PFSK-1 (cell line): Measurements from ENCODE around the gene VAV2.

Experiments used
- FOXP2 ChIP-seq: optimal IDR thresholded peaks from 2 replicates; pipeline ENCODE3; 2011; ENCODE audit warnings: borderline replicate concordance, control low read depth, inconsistent platforms; ENCODE audit not compliant: insufficient read depth; ENCODE audit errors: extremely low read length, extremely low read depth
- POLR2AphosphoS5 ChIP-seq: IDR thresholded peaks from 2 replicates; pipeline ENCODE4 v1.6.1; 2012; ENCODE audit warnings: low read depth, mild to moderate bottlenecking, control low read depth, low read length, moderate library complexity
- SIN3A ChIP-seq: IDR thresholded peaks from 2 replicates; pipeline ENCODE4 v1.6.1; 2012; ENCODE audit warnings: mild to moderate bottlenecking, low read length, moderate library complexity, borderline replicate concordance; ENCODE audit not compliant: insufficient read depth
- TAF1 ChIP-seq: IDR thresholded peaks from 2 replicates; pipeline ENCODE4 v1.6.1; 2012; ENCODE audit warnings: low read length, control low read depth, borderline replicate concordance; ENCODE audit not compliant: insufficient read depth
- TF ChIP-seq, protein P1 (sequence below), 2 experiments: IDR thresholded peaks; 2 replicates each; pipeline versions ENCODE4 v1.6.1 to v1.8.0; 2011 to 2012; ENCODE audit warnings: low read depth in 2 of 2, low read length in 2 of 2, control low read depth in 1 of 2, inconsistent platforms in 1 of 2, mild to moderate bottlenecking in 1 of 2, moderate library complexity in 1 of 2; ENCODE audit not compliant: insufficient read depth in 1 of 2

DNA sequence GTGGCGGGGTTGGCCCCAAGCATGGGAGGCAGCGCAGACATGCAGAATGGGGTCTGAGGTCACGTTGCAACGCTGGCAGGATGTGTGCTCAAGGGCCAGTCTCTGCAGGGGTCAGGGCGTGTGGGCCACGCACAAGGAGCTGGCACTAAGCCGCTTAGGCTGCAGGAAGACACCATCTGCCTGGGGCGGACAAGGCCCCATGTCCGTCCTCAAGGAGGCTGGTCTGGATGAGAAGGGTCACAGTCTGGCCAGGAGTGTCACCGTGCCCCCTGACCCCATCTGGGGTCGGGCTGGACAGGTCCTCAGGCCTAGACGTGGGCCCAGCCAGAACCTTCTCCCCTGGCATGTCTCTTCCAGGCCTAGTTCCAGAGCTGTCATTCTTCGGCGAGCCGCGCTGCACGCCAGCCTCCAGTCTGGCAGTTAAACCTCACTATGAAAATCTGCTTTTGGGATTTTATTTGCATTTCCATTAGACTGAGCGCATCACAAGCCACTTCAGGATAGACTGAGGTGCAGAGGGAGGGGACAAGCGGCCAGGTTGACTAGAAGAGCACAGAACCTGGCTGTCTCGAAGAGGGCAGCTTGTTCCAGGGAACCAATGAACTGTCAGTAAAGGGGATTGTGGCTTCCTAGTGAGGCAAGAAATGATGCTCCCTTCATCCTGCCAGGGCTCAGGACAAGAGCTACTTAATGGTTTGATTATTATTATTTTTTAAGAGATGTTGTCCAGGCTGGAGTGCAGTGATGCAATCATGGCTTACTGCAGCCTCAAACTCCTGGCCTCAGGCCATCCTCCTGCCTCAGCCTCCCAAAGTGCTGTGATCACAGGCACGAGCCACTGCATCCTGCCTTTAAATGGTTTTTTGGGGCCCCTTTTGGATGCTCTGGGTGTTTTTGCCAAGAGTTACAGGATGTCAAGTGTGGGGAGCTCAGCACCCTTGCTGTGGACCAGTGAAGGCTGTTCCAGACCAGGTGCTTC lies 37.4 kb upstream of the VAV2 start:
- TF ChIP-seq TAF1 (no peak), POLR2AphosphoS5 (no peak), SIN3A (no peak), FOXP2 (no peak)
- TF ChIP-seq, protein P1, sequence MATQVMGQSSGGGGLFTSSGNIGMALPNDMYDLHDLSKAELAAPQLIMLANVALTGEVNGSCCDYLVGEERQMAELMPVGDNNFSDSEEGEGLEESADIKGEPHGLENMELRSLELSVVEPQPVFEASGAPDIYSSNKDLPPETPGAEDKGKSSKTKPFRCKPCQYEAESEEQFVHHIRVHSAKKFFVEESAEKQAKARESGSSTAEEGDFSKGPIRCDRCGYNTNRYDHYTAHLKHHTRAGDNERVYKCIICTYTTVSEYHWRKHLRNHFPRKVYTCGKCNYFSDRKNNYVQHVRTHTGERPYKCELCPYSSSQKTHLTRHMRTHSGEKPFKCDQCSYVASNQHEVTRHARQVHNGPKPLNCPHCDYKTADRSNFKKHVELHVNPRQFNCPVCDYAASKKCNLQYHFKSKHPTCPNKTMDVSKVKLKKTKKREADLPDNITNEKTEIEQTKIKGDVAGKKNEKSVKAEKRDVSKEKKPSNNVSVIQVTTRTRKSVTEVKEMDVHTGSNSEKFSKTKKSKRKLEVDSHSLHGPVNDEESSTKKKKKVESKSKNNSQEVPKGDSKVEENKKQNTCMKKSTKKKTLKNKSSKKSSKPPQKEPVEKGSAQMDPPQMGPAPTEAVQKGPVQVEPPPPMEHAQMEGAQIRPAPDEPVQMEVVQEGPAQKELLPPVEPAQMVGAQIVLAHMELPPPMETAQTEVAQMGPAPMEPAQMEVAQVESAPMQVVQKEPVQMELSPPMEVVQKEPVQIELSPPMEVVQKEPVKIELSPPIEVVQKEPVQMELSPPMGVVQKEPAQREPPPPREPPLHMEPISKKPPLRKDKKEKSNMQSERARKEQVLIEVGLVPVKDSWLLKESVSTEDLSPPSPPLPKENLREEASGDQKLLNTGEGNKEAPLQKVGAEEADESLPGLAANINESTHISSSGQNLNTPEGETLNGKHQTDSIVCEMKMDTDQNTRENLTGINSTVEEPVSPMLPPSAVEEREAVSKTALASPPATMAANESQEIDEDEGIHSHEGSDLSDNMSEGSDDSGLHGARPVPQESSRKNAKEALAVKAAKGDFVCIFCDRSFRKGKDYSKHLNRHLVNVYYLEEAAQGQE (IDR thresholded peaks at IDR 0.05; ENCODE audit: insufficient read depth in 1 of 2, low read depth in 2 of 2, low read length in 2 of 2): no peak
